ENCODE data around the gene ABHD12. TPM values are rescaled to one million over a fixed set of nuclear protein-coding genes. Genes with fewer than 3 reads are reported as not detected.

Gene ABHD12
- total RNA-seq, 1 experiment from 2014 or later: 48.3 TPM

DNA sequence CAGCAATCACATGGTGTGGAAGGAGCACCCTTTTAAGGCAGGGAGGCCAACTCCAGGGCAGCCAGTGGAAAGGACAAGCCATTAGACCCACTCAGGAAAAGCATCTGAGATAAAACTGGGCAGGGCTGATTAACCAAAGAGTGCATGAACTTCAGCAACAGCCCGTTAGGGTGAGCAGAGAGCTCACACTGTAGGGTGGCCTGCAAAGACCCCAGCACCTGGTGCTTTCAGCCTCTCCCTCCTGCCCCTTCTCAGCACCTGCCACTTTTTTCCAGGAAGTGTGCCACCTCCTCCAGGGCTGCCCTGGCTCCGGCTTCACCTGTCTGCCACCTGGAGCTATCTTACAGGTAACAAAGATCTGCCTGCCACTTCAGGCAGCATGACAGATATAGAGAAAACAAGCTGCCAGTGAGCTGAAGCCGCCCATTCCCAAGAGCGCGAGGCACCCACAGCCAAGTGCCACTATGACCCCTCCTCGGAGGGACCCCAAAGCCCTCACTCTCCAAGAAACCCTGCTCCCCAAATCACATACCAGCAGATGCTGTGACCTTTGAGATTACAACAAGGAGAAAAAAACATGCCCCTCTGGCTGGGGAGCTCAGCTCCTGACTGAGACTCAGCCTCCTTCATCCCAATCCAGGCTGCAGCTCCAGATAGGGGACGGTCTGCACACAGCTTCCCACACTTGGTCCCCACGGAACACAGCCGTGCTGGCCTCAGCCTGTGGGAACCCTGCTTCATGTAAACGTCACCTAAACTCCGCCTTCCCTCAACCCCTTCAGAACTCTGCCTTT lies 71.2 kb downstream of the ABHD12 start:
- POLR2A ChIA-PET (ENCODE audit: unreplicated experiment): no interaction called here
- intact Hi-C loops (cut with micrococcal nuclease): no loop called here
- no peak overlapping the region for H3K9ac ChIP-seq (ENCODE audit: low read length)
- no TSS peak for BruUV-seq (replicated peaks)
- no peak overlapping the region for H3K27ac ChIP-seq (ENCODE audit: low read length)
- no peak overlapping the region for H3K4me2 ChIP-seq (ENCODE audit: low read length)
- TF ChIP-seq, protein P1, sequence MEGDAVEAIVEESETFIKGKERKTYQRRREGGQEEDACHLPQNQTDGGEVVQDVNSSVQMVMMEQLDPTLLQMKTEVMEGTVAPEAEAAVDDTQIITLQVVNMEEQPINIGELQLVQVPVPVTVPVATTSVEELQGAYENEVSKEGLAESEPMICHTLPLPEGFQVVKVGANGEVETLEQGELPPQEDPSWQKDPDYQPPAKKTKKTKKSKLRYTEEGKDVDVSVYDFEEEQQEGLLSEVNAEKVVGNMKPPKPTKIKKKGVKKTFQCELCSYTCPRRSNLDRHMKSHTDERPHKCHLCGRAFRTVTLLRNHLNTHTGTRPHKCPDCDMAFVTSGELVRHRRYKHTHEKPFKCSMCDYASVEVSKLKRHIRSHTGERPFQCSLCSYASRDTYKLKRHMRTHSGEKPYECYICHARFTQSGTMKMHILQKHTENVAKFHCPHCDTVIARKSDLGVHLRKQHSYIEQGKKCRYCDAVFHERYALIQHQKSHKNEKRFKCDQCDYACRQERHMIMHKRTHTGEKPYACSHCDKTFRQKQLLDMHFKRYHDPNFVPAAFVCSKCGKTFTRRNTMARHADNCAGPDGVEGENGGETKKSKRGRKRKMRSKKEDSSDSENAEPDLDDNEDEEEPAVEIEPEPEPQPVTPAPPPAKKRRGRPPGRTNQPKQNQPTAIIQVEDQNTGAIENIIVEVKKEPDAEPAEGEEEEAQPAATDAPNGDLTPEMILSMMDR (conservative IDR thresholded peaks at IDR 0.05; ENCODE audit: low read depth, low read length): no peak
- no peak for TF ChIP-seq EZH2 (IDR thresholded peaks at IDR 0.05; ENCODE audit: low read length, unreplicated experiment)
- TF ChIP-seq EZH2phosphoT487 (IDR thresholded peaks at IDR 0.05; ENCODE audit: borderline replicate concordance, low read length): no peak
- H3K79me2 ChIP-seq (ENCODE audit: low read length): no peaks in the 10 kb centered on the region
- CTCF ChIA-PET: no interaction called here
- H4K20me1 ChIP-seq (ENCODE audit: low read length): no peaks in the 10 kb centered on the region
- H3K4me1 ChIP-seq (ENCODE audit: insufficient read depth, low read length): peaks cover 12% of the 10 kb centered on the region
- H3K9me2 ChIP-seq (replicated peaks; ENCODE audit: low read length): no peaks in the 10 kb centered on the region
- no peak overlapping the region for H3K4me3 ChIP-seq (ENCODE audit: low read length)
- H3K36me3 ChIP-seq (ENCODE audit: low read depth, low read length): no peaks in the 10 kb centered on the region
- no peaks in the 10 kb centered on the region for H3F3A ChIP-seq (ENCODE audit: low read length, unreplicated experiment)
- H3K27me3 ChIP-seq (ENCODE audit: low read length): no peaks in the 10 kb centered on the region
- no peaks in the 10 kb centered on the region for H3K9me3 ChIP-seq (ENCODE audit: low read length)
- no peak overlapping the region for H2AFZ ChIP-seq (ENCODE audit: low read length)
- ATAC-seq (no peak), DNase-seq (no peak)

DNA sequence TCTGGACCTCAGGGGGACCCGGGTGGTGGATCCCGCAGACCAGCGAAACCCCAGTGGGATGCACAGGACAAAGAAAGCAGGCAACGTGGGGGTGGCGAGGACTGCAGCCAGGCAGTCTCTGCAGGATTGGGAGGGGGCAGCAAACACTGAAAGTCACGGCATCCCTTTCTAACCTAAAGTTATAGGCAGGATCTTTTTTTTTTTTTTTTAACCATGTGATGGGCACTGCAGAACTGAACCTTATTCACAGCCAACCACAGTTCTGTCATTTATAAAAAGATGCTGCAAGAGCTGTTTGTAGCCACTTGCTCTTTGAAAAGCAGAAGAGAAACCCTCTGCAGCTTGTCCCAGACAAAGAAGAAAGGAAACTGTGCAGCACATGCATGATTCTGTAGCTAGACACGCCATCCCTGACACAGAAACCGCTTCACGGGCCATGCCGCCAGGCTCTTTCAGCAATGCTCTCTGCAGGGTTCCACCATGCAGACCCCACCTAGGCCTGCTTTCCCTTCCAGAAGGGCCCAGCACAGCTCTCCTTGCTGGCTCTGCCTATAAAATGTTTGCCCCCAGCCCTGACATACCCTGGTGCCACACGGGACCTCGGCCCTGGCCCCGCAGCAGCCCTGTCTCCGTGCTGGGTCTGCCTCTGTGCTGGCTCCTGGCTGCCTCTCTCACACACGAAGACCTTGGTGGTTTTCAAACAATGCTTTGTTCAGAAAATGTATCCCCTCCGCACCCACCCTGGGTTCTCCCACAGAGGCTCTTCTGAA lies 72.0 kb downstream of the ABHD12 start:
- Histone ChIP-seq H3K4me1 (ENCODE audit: insufficient read depth, low read length) (peaks cover 12% of the 10 kb centered on the region), H2AFZ (ENCODE audit: low read length) (no peak overlapping the region), H3K9ac (ENCODE audit: low read length) (no peak overlapping the region), H3K4me2 (ENCODE audit: low read length) (no peak overlapping the region), H4K20me1 (ENCODE audit: low read length) (no peaks in the 10 kb centered on the region), H3F3A (ENCODE audit: low read length, unreplicated experiment) (no peaks in the 10 kb centered on the region), H3K9me2 (replicated peaks; ENCODE audit: low read length) (no peaks in the 10 kb centered on the region), H3K27ac (ENCODE audit: low read length) (no peak overlapping the region), H3K9me3 (ENCODE audit: low read length) (no peaks in the 10 kb centered on the region), H3K4me3 (ENCODE audit: low read length) (no peak overlapping the region), H3K27me3 (ENCODE audit: low read length) (no peaks in the 10 kb centered on the region), H3K36me3 (ENCODE audit: low read depth, low read length) (no peaks in the 10 kb centered on the region), H3K79me2 (ENCODE audit: low read length) (no peaks in the 10 kb centered on the region)
- ATAC-seq: no peak
- POLR2A ChIA-PET (ENCODE audit: unreplicated experiment): no interaction called here
- intact Hi-C loops (cut with micrococcal nuclease): no loop called here
- CTCF ChIA-PET: no interaction called here
- TF ChIP-seq, protein P1 (conservative IDR thresholded peaks at IDR 0.05; ENCODE audit: low read depth, low read length): no peak
- no peak for DNase-seq
- BruUV-seq (replicated peaks): no TSS peak

Measured in PC-3 (cell line).